K562 (cell line): Measurements from ENCODE around the gene LHX3. TPM values are rescaled to one million over a fixed set of nuclear protein-coding genes. Genes with fewer than 3 reads are reported as not detected.

Source experiments
- ATAC-seq: fragments of 200-7000 bp; cut with Tn5 transposase; 3 replicates; pipeline ENCODE4 v1.9.1; 2020; ENCODE audit warnings: moderate library complexity
- BruUV-seq: library from RNA; stranded (reverse); fragments of 400-500 nt; replicated peaks from 2 replicates; lab custom pipeline; 2021; lab: Mats Ljungman, UMichigan
- CTCF ChIA-PET: fragments of 300-600 bp; formaldehyde crosslinking; extraction: SDS; loops from one replicate; lab custom pipeline; 2021; ENCODE audit warnings: low intra/inter-chr PET ratio; lab: Yijun Ruan, JAX
- POLR2A ChIA-PET: fragments of 300-600, 350-650 bp; sonication (Branson Sonifier 250); formaldehyde crosslinking; extraction: SDS; loops from one replicate; lab custom pipeline; 2021; ENCODE audit warnings: antibody characterized with exemption, inconsistent platforms; lab: Yijun Ruan, JAX
- DNase-seq, 4 experiments: peaks; one replicate each; pipeline versions ENCODE4 v3.0.0 to v3.0.0-alpha.2; 2011 to 2018; ENCODE audit warnings: low spot score in 3 of 4, mixed read lengths in 3 of 4; ENCODE audit errors: extremely low read depth in 1 of 4
- FAIRE-seq: peaks from 2 replicates; lab custom pipeline; 2011; peaks lifted over from hg19 to GRCh38; lab: Jason Lieb, UNC
- H2AFZ ChIP-seq: 2 replicates; pipeline ENCODE4 v1.6.0; 2011; ENCODE audit warnings: low read depth, low read length, control low read depth, inconsistent platforms
- H3K27ac ChIP-seq: fragments of 200-600 bp; 3 replicates; pipeline ENCODE4 v1.8.0; 2011; ENCODE audit warnings: low read depth, mild to moderate bottlenecking, control low read depth, inconsistent platforms, low read length, moderate library complexity, mixed read lengths; ENCODE audit errors: extremely low read depth
- H3K27me3 ChIP-seq, 2 experiments: fragments of 300-600 bp in 1 of 2; 2 replicates in 1 of 2; 3 replicates in 1 of 2; pipeline versions ENCODE4 v1.6.0 to v1.8.0; 2011; ENCODE audit warnings: inconsistent platforms in 2 of 2, low read length in 2 of 2, mild to moderate bottlenecking in 1 of 2, mixed read lengths in 1 of 2, moderate library complexity in 1 of 2; ENCODE audit not compliant: control insufficient read depth in 2 of 2, insufficient read depth in 2 of 2
- H3K36me3 ChIP-seq: fragments of 300-600 bp; 3 replicates; pipeline ENCODE4 v1.8.0; 2011; ENCODE audit warnings: mild to moderate bottlenecking, low read length, inconsistent platforms; ENCODE audit not compliant: control insufficient read depth, insufficient read depth
- H3K4me1 ChIP-seq, 2 experiments: fragments of 200-600 bp in 1 of 2; replicated peaks in 1 of 2; 2 replicates in 1 of 2; 3 replicates in 1 of 2; pipeline versions ENCODE4 v1.5.1 to v1.8.0; 2011; ENCODE audit warnings: inconsistent platforms in 2 of 2, low read length in 2 of 2, mild to moderate bottlenecking in 1 of 2, mixed read lengths in 1 of 2, moderate library complexity in 1 of 2; ENCODE audit not compliant: control insufficient read depth in 2 of 2, insufficient read depth in 2 of 2
- H3K4me2 ChIP-seq: 2 replicates; pipeline ENCODE4 v1.6.1; 2011; ENCODE audit warnings: low read length, control low read depth, inconsistent platforms, mixed read lengths; ENCODE audit not compliant: insufficient read depth
- H3K4me3 ChIP-seq: fragments of 200-600 bp; sonication (generic), shearing (Covaris generic); 2 replicates; pipeline ENCODE4 v1.5.1; 2016; ENCODE audit warnings: control low read depth, inconsistent platforms
- H3K79me2 ChIP-seq: fragments of 200-600 bp; 3 replicates; pipeline ENCODE4 v1.8.0; 2011; ENCODE audit warnings: low read length, inconsistent platforms; ENCODE audit not compliant: control insufficient read depth, insufficient read depth
- H3K9ac ChIP-seq, 2 experiments: 2 replicates each; pipeline versions ENCODE4 v1.6.0 to v1.6.1; 2011; ENCODE audit warnings: low read depth in 2 of 2, low read length in 2 of 2, control low read depth in 1 of 2, inconsistent platforms in 1 of 2, mild to moderate bottlenecking in 1 of 2, mixed read lengths in 1 of 2; ENCODE audit not compliant: insufficient read depth in 1 of 2
- H3K9me1 ChIP-seq: one replicate; pipeline ENCODE4 v1.6.0; 2011; ENCODE audit warnings: inconsistent platforms, mild to moderate bottlenecking, low read length, moderate library complexity; ENCODE audit not compliant: control insufficient read depth, insufficient read depth
- H3K9me3 ChIP-seq: replicated peaks from 2 replicates; pipeline ENCODE4 v1.5.1; 2011; ENCODE audit warnings: low read depth, low read length, inconsistent platforms; ENCODE audit not compliant: control insufficient read depth, insufficient read depth
- H4K20me1 ChIP-seq: replicated peaks from 2 replicates; pipeline ENCODE4 v1.6.1; 2011; ENCODE audit warnings: low read length, inconsistent platforms, mixed read lengths; ENCODE audit not compliant: control insufficient read depth, insufficient read depth
- CBFA2T3 ChIP-seq: fragments of 450-650 bp; IDR thresholded peaks from 2 replicates; pipeline ENCODE4 v1.6.1; 2017
- CC2D1A ChIP-seq: fragments of 450-650 bp; IDR thresholded peaks from 2 replicates; pipeline ENCODE4 v1.6.1; 2017; ENCODE audit warnings: mild to moderate bottlenecking
- EGR1 ChIP-seq: fragments of 450-650 bp; conservative IDR thresholded peaks from 2 replicates; pipeline ENCODE4 v1.6.1; 2017; ENCODE audit warnings: mild to moderate bottlenecking
- FIP1L1 ChIP-seq: fragments of 200-400 bp; formaldehyde crosslinking; IDR thresholded peaks from 2 replicates; pipeline ENCODE4 v1.6.1; 2018; ENCODE audit warnings: mild to moderate bottlenecking, low read depth, low read length; ENCODE audit not compliant: poor library complexity, severe bottlenecking
- FOXA1 ChIP-seq: fragments of 450-650 bp; IDR thresholded peaks from 2 replicates; pipeline ENCODE4 v1.6.1; 2016; ENCODE audit warnings: mild to moderate bottlenecking, borderline replicate concordance
- HDAC2 ChIP-seq: fragments of 450-650 bp; IDR thresholded peaks from 2 replicates; pipeline ENCODE4 v1.6.1; 2016; ENCODE audit warnings: mild to moderate bottlenecking
- NCOR1 ChIP-seq: fragments of 450-650 bp; IDR thresholded peaks from 2 replicates; pipeline ENCODE4 v1.6.1; 2016; ENCODE audit warnings: mild to moderate bottlenecking, moderate library complexity
- NELFE ChIP-seq: IDR thresholded peaks from 2 replicates; pipeline ENCODE4 v1.6.1; 2011; ENCODE audit warnings: mild to moderate bottlenecking; ENCODE audit not compliant: insufficient read depth, insufficient read length
- SRF ChIP-seq, 2 experiments: fragments of 250-450, 450-650 bp in 1 of 2; sonication (Bioruptor Pico) in 1 of 2; sonication (generic) in 1 of 2; formaldehyde crosslinking; IDR thresholded peaks; 2 replicates each; pipeline versions ENCODE4 v1.5.0 to v1.5.1; 2020 to 2022; ENCODE audit warnings: mild to moderate bottlenecking in 1 of 2, missing genetic modification reagents in 1 of 2
- TCF3 ChIP-seq: sonication (generic); formaldehyde crosslinking; IDR thresholded peaks from 2 replicates; pipeline ENCODE4 v1.4.0; 2020; ENCODE audit warnings: mild to moderate bottlenecking, missing genetic modification reagents
- ZBTB8A ChIP-seq: fragments of 450-650 bp; IDR thresholded peaks from 2 replicates; pipeline ENCODE4 v1.6.1; 2018; ENCODE audit warnings: mild to moderate bottlenecking, moderate library complexity; ENCODE audit not compliant: partially characterized antibody
- WGBS: fragments of 100-300 bp; shearing (Covaris generic); methylation state at CpG from one replicate; pipeline ENCODE4 v1.1.6; 2016; ENCODE audit warnings: low coverage, mixed read lengths; ENCODE audit not compliant: insufficient coverage; ENCODE audit errors: missing lambda C conversion rate; 5-methylcytosine and 5-hydroxymethylcytosine counted together
- in situ Hi-C: fragments of 300-500 bp; cut with MboI; formaldehyde crosslinking; loops from 4 replicates; pipeline ENCODE4 v1.15.0; 2018; ENCODE audit warnings: inconsistent platforms, mixed read lengths
- intact Hi-C: fragments of 100-400 bp; cut with micrococcal nuclease; formaldehyde crosslinking; loops from 2 replicates; pipeline ENCODE4 v1.14.2; 2022
- polyA plus RNA-seq, 8 experiments: library from polyadenylated mRNA; depleted of rRNA in 4 of 8; stranded (reverse) in 5 of 8; unstranded in 3 of 8; fragments of >200 nt; fragmentation: Nextera tagmentation in 2 of 8; fragmentation: Illumina TruSeq in 1 of 8; extraction: Ambion mirVana in 2 of 8; extraction: Trizol in 1 of 8; gene quantifications; 2 replicates each; pipeline versions ENCODE4 v1.2.1 to v1.2.3, GENCODE V29; 2011 to 2014; ENCODE audit warnings: inconsistent platforms in 1 of 8, missing spikeins in 1 of 8
- total RNA-seq, 7 experiments: library from RNA; depleted of rRNA in 6 of 7; stranded (reverse); fragments of >200 nt in 6 of 7; fragmentation: Illumina TruSeq in 2 of 7; extraction: Trizol in 2 of 7; gene quantifications; 2 replicates each; pipeline versions ENCODE4 v1.2.1 to v1.2.3, GENCODE V29; 2011 to 2021; ENCODE audit warnings: low replicate concordance in 1 of 7
- TF ChIP-seq, protein P1 (sequence below): fragments of 250-450 bp; sonication (Bioruptor Pico); IDR thresholded peaks from 2 replicates; pipeline ENCODE4 v1.9.0; 2021; ENCODE audit warnings: mild to moderate bottlenecking, inconsistent platforms
- TF ChIP-seq, protein P2 (sequence below), 2 experiments: IDR thresholded peaks; 2 replicates each; pipeline ENCODE4 v1.6.1; 2011; ENCODE audit warnings: borderline replicate concordance in 1 of 2, control low read depth in 1 of 2, low read depth in 1 of 2, low read length in 1 of 2, mild to moderate bottlenecking in 1 of 2, mixed read lengths in 1 of 2, moderate library complexity in 1 of 2; ENCODE audit not compliant: insufficient read depth in 1 of 2, insufficient read length in 1 of 2, poor library complexity in 1 of 2, severe bottlenecking in 1 of 2; ENCODE audit errors: extremely low read depth in 1 of 2

LHX3 gene
- total and polyA plus RNA-seq, 9 of the 15 experiments (the other 6 are each of a cell fraction or from before 2014, with no cell fraction given) = 0.09 TPM; not detected in 8

DNA sequence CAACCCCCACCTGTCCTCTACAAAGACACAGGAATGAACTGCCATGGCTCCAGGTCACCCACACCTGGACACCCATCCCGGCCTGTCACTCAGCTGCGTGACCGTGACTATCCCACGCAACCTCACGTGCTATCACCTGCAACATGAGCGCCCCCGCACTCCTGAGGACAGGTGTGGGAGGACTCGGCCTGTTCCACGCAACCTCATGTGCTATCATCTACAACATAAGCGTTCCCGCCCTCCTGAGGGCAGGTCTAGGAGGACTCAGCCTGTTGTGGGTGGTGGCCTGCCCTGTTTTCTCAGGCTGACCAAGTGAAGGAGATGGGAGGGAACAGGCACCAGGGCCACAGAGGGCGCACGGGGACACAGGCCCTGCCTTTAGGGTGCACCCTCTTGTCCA, 36.6 kb upstream of the LHX3 start:
- Histone ChIP-seq H3K36me3 (peaks cover 45% of the 10 kb centered on the region), H3K79me2 (peaks cover 83% of the 10 kb centered on the region), H3K9ac (no peak overlapping the region; a peak in 1 of 4 replicates), H3K27me3 (no peaks in the 10 kb centered on the region), H3K9me3 (no peaks in the 10 kb centered on the region), H2AFZ (no peak overlapping the region), H3K4me1 (peaks cover 51 to 66% of the 10 kb centered on the region in 2 experiments), H4K20me1 (peaks cover 50% of the 10 kb centered on the region), H3K9me1 (peaks cover 10% of the 10 kb centered on the region), H3K27ac (no peak overlapping the region), H3K4me3 (no peak overlapping the region), H3K4me2 (no peak overlapping the region)
- no TSS peak for BruUV-seq
- FAIRE-seq (no peak), ATAC-seq (no peak), DNase-seq (peak in 3 of 4 experiments; percentile 26 to 53 (median 49))
- intact Hi-C loops = no loop called here
- ChIA-PET CTCF (no interaction called here), POLR2A (interaction anchor here (0.6 to 0.7 kb wide), 2 partner anchors 40 to 795 kb away, joined by 5 read pairs; no protein-coding TSS in a partner anchor)
- TF ChIP-seq NELFE (no peak), EGR1 (peak; percentile 13; the same call in 1 of the 2 replicates), TCF3 (peak; percentile 28; the same call in 1 of the 2 replicates), NCOR1 (no peak), HDAC2 (no peak), FOXA1 (no peak), CBFA2T3 (peak; percentile 16; the same call in 1 of the 2 replicates), ZBTB8A (no peak), CC2D1A (no peak), SRF (CRISPR knock-in tag; IDR thresholded peaks at IDR 0.05) (no peak), FIP1L1 (no peak)
- TF ChIP-seq, protein P1, sequence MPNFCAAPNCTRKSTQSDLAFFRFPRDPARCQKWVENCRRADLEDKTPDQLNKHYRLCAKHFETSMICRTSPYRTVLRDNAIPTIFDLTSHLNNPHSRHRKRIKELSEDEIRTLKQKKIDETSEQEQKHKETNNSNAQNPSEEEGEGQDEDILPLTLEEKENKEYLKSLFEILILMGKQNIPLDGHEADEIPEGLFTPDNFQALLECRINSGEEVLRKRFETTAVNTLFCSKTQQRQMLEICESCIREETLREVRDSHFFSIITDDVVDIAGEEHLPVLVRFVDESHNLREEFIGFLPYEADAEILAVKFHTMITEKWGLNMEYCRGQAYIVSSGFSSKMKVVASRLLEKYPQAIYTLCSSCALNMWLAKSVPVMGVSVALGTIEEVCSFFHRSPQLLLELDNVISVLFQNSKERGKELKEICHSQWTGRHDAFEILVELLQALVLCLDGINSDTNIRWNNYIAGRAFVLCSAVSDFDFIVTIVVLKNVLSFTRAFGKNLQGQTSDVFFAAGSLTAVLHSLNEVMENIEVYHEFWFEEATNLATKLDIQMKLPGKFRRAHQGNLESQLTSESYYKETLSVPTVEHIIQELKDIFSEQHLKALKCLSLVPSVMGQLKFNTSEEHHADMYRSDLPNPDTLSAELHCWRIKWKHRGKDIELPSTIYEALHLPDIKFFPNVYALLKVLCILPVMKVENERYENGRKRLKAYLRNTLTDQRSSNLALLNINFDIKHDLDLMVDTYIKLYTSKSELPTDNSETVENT = no peak
- TF ChIP-seq, protein P2, sequence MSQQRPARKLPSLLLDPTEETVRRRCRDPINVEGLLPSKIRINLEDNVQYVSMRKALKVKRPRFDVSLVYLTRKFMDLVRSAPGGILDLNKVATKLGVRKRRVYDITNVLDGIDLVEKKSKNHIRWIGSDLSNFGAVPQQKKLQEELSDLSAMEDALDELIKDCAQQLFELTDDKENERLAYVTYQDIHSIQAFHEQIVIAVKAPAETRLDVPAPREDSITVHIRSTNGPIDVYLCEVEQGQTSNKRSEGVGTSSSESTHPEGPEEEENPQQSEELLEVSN (IDR thresholded peaks at IDR 0.05; ENCODE audit: borderline replicate concordance in 1 of 2, extremely low read depth in 1 of 2, insufficient read depth in 1 of 2, insufficient read length in 1 of 2, low read depth in 1 of 2, low read length in 1 of 2, poor library complexity in 1 of 2, severe bottlenecking in 1 of 2) = peak in 1 of 2 experiments; percentile 27
- in situ Hi-C loops = no loop called here
- 78% methylated on average over 13 of the region's 13 CpGs for WGBS
